HG03095 (cell line): ENCODE data around the gene HOXC9.
"Not testable (repeated sequence)": the region's sequence is repeated elsewhere in the genome, so short reads cannot be mapped to it uniquely, and the experiment has no call there.

Source experiments
- ATAC-seq: cut with Tn5 transposase; IDR thresholded peaks from one replicate; pipeline ENCODE4 v1.9.1; 2021; ENCODE audit warnings: moderate library complexity; ENCODE audit not compliant: unreplicated experiment

The HOXC9 gene

DNA sequence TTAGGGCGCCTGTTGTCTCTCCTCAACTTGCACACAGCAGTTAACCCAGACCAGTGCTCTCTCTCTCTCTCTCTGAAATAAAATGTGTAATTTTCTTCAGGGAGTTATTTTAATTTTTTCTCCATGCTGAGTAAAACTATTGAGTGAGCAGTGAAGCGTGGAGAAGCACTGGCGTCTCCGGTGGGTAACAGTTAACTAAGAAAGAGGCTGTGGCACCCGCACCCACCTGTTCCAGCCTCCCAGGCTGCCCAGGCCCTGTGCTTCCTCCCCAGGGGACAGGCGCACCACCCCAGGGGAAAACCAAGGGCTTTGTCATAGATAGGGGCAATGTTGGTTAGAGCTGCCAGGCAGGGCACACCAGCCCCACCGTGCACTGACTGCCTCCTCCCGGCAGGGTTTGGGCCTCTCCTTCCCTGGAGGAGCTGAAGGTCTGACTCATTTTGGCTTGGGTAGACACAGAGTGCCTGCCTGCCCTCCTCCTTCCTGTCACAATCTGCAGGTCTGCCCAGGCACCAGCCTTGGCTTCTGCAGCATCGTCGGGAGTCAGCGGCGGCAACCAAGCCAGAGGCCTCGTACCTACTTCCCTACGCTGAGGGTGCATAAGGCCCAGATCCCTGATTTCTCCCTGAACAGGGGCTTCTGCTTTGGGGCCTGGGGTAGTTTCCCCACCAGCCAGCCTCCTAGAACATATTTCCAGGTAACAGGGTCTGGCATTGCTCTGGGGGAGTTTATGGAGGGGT, 36.8 kb downstream of the HOXC9 start:
- ATAC-seq: no peak

DNA sequence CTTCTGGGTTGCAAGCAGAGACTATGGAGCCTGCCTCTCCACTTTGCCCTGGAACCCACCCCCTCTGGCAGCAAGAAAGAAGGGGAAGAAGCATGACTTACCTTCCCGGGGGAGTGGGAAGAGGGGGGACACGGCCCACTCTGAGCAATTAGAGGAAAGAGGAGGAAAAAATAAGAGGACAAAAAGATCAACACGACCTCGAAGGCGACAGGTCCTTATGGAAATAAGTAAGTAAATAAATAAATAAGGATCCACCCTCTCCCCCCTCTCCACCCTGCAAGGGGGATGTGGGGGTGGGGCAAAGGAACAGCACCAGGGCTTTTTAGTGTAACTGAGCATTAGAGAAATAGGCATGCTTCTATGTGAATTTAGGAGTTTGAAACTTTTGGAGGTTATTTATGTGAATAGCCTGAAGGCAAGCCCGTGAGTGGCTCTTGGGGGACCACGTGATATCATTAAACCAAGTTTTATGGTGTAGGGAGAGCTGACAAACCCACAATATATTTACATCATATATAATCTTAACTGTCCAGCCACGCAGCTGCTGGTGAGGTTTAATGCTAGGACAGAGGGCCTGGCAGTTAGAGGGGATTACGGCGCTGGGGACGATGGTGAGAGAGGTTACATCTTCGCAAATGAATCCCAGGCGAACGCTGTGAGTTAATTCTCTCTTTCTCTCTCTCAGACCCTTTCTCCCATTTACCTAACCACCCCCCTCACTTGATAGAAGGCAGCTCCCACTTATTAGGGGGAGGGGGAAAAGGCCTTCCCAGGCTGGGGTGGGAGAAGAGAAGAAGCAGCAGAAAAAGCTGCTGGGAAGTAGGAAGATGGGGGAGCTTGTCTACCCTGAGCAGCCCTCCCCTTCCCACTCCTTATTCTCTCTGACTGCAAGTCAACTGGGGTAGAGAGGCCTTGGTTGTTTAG, 37.7 kb downstream of the HOXC9 start:
- no peak for ATAC-seq

DNA sequence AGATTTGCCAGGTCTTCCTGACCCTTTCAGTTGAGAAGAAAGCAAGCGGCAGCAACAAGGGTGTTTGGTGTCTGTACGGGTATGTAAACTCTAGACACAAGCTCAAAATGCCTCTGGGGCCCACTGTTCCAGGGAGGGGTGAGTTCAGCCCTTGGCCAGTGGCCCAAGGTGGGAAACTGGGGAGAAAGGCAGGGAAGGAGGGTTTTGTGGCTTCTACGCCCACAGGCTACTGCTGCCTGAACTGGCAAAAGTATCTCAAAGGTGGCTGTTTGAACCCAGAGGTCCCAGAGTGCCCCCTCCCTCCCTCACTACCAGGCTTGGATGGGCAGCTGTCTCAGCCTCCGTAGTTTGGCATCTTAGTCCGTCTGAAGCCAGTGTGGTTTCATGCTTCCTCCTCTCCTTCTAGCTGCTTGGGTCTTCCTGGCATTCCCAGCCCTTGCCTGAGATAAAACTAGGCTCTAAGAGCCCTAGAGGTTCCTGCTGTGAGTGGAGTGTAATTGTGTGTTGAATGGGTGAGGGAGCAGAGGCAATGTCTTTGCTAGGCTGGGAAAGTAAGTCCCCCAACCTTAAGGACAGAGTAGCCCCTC, 38.4 kb downstream of the HOXC9 start:
- ATAC-seq: no peak

DNA sequence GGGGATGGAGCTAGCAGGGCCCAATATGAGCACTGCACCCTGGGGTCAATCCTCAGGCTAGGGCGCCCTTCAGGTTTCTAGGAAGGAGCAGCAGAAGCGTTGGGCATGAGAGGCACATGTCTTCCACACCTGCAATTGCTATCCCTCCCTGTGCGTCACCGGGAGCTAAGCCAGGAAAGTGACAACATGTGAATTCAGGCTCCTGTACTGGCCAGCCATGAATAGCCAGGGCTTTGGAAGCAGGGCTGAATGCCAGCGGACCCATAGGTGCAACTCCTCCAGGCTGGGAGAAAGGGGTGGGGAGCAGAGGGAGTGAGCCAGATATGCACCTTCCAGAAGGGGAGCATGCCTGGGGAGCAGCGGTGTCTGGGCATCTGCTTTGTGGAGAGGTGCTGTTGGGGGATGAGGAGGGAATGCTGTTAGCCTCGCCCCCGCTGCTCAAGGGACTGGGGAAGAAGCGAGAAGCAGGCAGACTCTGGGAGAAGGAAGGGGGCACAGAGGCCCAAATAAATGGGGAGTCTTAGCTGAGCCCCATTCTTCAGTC, 39.0 kb downstream of the HOXC9 start:
- no peak for ATAC-seq

DNA sequence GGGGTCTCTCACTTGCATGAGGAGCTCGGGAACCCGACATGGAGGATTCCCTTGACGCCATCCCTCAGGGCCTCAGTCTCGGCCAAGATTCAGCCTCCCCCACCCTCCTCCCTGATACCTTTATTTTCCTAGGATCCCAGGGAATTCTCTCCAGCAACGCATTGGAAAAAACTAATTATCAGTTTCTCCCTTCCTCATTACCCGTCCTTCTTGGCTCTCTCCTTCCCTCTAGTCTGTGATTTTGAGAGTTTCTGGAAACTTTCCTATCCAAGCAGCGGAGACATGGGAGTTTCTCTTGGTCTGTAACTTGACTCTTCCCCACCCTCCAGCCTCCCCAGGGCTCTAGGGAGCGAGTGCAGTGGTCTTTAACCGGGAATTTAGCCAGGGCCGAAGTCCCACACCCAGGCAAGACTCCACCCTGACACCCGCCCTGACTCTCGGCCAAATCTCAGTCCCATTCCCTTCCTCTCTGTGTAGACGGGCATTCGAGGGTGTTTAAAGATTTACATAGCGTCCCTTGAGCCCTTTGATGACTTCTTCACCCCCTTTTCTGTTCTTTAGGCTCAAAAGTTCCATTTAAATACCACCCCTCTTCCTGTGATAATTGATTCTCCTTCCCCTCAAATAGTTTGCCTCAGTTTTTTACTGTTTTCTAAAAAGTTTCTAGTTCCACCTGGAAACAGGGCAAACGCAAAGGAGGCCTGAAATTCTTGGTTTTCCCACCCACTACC, 39.6 kb downstream of the HOXC9 start:
- no peak for ATAC-seq

DNA sequence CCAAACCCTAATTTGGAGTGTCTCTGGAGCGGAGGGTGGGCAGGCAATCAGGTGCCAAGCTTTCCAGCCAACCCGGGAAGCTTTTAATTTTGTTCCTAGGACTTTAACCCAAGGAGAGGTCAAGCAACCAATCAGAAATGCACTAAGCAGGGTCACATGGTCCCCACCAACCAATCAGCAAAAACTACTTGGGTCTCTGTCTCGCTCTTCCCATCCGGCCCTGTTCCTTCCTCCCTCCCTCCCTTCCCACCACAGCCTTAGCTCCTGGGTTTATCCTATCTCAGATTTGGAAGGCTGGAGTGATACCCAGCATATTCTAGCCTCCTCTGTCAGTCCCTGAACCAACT, 40.2 kb downstream of the HOXC9 start:
- ATAC-seq: no peak

DNA sequence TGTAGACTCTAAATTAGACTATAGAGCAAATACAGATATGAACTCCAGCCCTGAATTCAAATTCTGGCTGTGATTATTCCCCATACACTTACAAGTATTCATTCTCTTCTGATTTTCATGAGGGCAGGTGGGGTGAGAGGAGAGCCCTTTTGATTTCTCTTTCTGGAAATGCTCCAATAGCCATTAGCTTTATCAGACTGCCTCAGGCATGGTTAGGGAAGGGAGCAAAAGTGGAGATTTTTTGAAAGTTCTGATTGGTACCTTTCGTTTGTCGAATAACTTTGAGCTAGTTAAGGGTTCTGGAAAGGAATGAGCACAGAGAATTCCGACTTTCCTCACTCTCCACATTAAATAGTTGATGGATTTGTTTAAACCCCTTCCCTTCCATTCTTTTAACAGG, 40.7 kb downstream of the HOXC9 start:
- no peak for ATAC-seq

DNA sequence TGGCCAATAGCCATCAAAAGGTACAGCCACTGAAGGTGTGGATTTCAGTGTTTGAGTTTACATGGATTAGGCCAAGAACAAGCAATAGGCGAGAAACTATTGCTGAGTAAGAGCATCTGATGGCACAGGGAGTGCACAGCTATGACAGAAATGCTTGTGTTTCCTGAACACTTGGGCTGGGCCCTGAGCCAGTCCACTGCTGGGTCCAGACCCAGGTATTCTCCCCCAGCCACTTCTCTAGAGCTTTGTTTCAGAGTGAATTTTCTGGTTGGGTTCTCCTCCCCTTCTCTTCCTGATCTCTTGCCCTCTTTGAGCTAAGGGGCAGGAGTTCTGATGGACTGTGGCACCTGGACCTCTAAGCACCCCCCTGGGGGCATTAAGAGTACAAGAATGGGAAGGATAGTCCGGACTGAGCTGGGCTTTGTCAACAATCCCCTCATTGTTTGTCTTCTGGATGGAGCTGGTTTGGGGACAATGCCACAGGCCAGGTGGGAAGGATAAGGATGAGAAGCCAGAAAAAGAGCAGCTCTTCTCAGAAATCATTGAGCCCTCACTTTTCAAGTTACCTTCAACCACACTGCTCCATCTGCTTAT, 41.2 kb downstream of the HOXC9 start:
- ATAC-seq: no peak

DNA sequence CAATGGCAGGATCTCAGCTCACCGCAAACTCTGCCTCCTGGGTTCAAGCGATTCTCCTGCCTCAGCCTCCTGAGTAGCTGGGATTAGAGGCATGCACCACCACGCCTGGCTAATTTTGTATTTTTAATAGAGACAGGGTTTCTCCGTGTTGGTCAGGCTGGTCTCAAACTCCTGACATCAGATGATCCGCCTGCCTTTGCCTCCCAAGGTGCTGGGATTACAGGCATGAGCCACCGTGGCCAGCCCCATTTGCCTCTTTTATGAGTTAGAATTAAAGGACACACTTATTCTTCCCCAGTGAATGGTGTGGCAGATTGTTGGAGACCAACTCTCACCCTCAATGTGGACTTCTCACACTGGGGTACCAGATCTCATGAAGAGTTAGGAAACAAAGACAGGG, 42.1 kb downstream of the HOXC9 start:
- ATAC-seq: not testable (repeated sequence)

DNA sequence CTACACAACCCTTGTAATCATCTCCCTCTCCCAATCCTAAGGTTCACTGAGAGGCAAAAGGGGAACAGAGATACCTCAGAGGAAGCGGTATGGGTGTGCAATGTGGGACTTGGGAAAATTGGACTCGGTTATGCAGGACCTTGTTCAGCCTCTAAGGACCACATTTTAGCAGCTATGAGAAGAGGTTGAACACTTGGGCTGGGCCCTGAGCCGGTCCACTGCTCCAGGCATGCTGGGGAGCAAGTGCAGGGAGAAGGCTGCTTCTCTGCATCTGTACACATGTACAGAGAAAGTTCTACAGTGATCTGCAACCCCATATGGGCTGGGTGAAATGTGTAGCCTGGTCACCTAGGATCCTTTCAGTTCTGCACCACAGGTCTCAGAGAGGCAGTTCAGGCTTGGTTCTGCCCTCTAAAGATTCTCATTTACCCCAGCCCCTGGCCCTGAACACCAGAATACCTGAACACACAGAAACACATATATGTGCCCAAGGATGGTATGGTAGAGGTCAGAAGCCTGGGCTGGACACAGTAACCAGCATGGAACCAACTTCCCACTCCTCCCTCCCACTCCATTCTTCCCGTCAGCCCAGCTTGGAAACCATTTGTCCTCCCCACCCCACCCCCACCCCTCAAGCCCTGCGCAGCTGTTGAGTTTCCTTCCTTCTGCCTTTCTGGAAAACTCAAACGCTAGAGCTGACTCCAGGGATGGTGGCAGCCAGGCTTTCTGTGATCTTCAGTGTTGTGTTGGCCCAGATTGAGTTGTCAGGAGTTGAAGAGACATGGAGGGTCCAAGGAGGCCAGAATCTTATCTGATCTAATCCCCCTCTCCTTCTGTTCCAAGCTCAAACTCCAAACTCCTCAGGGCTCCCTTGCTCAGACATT, 43.3 kb downstream of the HOXC9 start:
- ATAC-seq: no peak

DNA sequence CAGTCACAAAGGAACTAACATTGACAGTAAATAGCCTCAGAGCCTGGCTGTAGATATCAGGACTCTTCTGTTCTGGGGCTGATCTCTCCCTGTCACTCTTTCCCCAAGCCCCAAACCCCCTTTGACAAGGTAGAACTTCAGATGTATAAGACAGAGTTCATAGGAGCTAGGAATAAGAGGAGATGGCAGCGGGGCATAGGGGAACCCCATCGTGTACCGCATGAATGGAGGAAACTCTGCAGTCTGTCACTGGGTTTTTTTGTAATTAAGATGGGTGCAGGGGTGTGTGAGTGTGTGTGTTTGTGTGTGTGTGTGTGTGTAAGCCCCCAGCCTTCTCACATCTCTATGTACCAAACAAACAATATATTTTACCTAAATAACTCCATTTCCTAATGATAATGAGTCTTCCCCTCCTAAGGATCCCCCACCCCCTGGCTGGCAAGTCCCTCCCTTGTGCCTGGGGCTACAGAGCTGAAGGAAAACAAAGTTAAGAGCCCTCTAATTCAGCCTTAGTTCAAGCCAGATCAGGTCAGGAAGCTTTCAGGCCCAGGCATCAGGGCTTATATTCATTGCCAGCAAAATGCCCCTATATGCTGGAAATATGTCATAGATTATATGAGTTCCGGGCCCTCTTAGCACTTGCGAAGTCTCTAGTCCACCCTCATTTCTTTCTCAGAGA, 44.6 kb downstream of the HOXC9 start:
- ATAC-seq: no peak

DNA sequence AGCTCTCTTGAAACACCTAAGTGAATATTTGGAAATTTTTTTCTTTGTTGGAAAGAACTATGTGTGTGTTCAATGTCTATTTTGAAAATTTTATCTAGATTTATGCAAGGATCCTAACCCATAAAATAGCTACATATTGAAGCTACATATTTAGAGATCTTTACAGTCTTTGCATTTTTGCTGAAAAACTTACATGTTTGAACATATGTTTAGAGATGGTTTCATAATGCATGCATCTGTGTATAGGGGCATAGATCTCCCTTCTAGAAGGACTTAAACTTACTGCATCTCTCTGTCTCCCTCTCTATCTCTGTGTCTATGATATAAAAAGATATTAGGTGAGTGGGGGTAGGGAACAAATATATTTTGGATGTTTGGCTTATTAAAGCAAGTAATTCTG, 45.4 kb downstream of the HOXC9 start:
- ATAC-seq: no peak

DNA sequence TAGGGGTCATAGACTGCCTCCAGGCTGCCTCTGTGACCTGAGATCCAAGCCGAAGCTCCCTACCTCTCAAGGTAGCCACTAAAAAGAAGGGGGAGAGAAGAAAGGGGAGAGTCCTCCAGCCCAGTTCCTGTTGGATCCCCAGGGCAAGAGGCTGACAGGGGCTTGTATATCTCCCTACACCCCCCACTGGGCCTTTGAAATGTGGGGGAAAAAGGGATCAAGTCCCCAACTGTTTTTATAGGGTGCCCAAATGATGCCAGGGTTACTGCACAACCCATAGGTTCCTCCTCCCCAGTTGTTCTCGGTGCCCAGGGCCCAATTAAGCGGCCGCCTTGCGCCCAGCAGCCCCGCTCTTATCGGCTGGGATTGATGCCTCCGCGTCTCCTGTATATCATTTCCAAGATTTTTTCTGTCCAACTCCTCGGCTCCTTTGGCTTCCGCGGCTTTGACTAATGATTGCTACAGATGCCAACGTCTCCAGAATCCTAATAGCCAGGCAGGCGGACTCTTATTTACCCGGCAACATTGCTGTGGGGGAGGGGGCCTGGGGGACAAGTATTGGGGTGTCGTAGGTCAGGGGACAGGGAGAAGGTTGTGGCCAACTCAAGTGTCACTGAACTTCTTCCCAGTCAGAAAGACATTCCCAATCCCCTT, 46.0 kb downstream of the HOXC9 start:
- no peak for ATAC-seq

DNA sequence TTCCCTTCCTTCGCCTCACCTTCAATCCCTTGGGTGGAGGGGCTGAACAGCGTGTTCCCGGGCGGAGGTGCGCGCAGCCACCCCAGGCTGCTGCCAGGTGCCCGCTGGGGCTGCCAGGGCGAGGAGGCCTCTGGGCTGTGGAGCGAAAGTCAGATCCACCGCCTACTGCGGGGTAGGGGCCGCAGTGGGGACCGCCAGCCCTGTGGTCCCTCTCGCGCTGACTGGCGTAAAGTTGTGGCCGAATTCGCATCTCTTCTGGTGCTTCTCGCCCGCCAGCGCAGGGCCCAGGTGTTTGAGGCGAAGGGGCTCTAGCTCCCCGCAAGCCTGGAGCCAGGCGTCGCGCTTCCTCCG, 46.8 kb downstream of the HOXC9 start:
- ATAC-seq: no peak

DNA sequence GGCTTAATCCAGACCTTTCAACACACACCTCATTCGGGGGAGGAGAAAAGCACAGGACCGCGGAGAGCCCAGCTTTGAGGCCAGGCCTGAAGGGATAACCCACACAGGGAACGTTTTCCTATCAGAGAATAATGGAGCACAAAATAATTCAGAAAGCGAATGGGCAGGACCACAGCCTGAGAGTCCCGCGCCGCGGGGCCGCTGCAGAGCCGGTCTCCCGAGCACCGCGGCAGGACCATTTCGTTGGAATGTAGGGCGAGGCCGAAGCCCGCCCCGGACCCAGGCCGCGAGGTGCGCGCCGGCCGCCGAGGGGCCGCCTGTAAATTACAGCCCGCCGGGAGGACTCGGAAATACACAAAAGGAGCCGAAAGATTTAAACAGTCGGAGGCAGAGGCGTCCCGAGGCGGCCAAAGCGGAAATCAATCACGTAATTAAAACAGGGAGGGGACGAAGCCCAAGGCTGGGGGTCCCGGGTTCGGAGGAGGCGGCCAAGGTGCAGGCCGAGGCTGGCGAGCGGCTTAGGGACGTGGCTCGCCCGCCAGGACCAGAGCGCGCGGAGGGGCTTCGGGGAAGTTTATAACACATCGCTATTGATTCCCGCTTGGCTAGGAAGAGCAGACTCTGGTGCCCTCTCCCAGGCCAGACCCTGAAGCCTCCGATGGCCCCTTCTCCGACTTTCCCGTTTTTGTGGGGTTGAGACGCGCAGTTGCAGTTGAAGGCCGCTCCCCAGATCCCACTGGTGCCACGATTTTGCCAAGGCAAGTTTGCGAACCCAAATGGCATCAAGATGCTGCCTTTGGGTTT, 47.4 kb downstream of the HOXC9 start:
- no peak for ATAC-seq

DNA sequence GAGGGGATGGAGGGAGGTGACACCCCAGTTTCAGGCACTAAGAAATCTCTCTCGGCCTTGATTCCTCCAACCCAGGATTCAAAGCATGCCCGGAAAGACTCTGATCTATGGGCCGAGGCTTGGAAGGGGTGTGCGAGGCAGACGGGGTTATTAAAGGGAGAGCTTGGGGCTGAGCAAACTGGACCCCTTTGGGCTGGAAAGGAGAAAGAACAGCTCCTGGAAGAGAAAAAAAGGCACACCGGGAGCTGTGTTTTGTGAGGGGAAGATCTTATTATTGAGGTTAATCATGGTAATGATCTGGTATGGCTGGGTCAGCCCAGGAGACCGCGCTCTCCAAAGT, 48.0 kb downstream of the HOXC9 start:
- no peak for ATAC-seq

DNA sequence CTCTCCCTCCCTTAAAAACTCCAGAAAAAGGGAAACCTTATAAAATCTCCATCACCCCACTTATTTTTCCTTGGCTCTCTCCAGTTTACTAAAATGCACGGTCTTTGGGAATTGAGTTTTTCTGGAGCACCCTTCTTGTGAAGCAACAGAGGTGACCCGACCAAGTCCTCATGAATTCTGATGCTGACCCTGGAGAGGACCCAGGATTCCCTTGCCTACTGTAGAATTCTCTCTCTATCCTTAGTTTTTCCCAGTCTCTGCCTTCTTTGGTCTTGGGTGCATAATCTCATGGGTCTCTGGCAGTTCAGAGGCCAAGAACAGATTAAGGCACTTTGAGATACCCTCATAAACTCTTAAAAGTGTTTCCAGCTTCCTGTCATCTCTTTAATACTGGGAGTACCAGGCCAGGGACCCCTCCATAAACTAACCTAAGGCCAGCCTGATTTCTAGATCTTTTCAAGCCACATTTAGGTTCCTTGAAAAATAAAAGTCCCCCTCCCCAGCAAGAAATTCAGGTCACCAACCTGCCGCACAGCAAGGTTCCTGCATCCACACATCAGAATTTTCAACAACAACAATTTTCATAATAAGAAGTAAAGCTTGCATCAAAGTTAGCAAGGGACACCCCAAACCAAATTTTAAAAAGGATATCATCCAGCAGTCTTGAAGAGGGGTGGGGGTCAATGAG, 48.6 kb downstream of the HOXC9 start:
- no peak for ATAC-seq
